GM06990 (cell line): ENCODE data around the gene EXD2.

Source experiments
- DNase-seq: peaks from one replicate; pipeline ENCODE4 v3.0.0-alpha.2; 2011; ENCODE audit not compliant: insufficient read length; ENCODE audit errors: extremely low read depth
- H3K27me3 ChIP-seq: replicated peaks from 2 replicates; pipeline ENCODE4 v1.6.0; 2011; ENCODE audit warnings: low read length; ENCODE audit not compliant: control insufficient read depth, insufficient read depth
- H3K36me3 ChIP-seq: 2 replicates; pipeline ENCODE4 v1.5.1; 2011; ENCODE audit warnings: low read length; ENCODE audit not compliant: control insufficient read depth, insufficient read depth
- H3K4me3 ChIP-seq: replicated peaks from 2 replicates; pipeline ENCODE4 v1.5.1; 2011; ENCODE audit warnings: low read depth, mild to moderate bottlenecking, control low read depth, low read length
- CTCF ChIP-seq: IDR thresholded peaks from 2 replicates; pipeline ENCODE4 v1.5.1; 2011; ENCODE audit warnings: low read length, control low read depth, mild to moderate bottlenecking, inconsistent platforms; ENCODE audit not compliant: insufficient read depth, poor library complexity, severe bottlenecking

Gene EXD2

GRCh38 chr14:69183735-69184134, 7.6 kb upstream of the EXD2 start:
- Histone ChIP-seq H3K4me3 (no peak overlapping the region), H3K36me3 (no peaks in the 10 kb centered on the region), H3K27me3 (no peaks in the 10 kb centered on the region)
- TF ChIP-seq CTCF, result no peak
- no peak for DNase-seq

GRCh38 chr14:69190191-69190590, 1.1 kb upstream of the EXD2 start:
- H3K4me3 ChIP-seq, result no peak overlapping the region
- TF ChIP-seq CTCF, result no peak
- no peaks in the 10 kb centered on the region for H3K27me3 ChIP-seq
- no peak for DNase-seq
- no peaks in the 10 kb centered on the region for H3K36me3 ChIP-seq

GRCh38 chr14:69193721-69194120, 2.4 kb downstream of the EXD2 start:
- no peaks in the 10 kb centered on the region for H3K36me3 ChIP-seq
- no peak overlapping the region for H3K4me3 ChIP-seq
- TF ChIP-seq CTCF, result no peak
- H3K27me3 ChIP-seq, result no peaks in the 10 kb centered on the region
- no peak for DNase-seq

- no peak for TF ChIP-seq CTCF
- DNase-seq, result no peak
- no peaks in the 10 kb centered on the region for H3K27me3 ChIP-seq
- no peak overlapping the region for H3K4me3 ChIP-seq
- no peaks in the 10 kb centered on the region for H3K36me3 ChIP-seq
These were observed 8.5 kb downstream of the EXD2 start for GRCh38 chr14:69199786-69200185.

GRCh38 chr14:69204753-69205152, 13.5 kb downstream of the EXD2 start:
- DNase-seq, result no peak
- H3K27me3 ChIP-seq, result no peaks in the 10 kb centered on the region
- H3K4me3 ChIP-seq, result no peak overlapping the region
- no peaks in the 10 kb centered on the region for H3K36me3 ChIP-seq
- no peak for TF ChIP-seq CTCF

GRCh38 chr14:69207435-69208041, 16.2 kb downstream of the EXD2 start:
- Histone ChIP-seq H3K36me3 (no peaks in the 10 kb centered on the region), H3K4me3 (no peak overlapping the region), H3K27me3 (no peaks in the 10 kb centered on the region)
- TF ChIP-seq CTCF, result no peak
- no peak for DNase-seq
